Tibial nerve (tissue), 4 donors: ENCODE results near the gene RTP1. TPM values are rescaled to one million over a fixed set of nuclear protein-coding genes. Genes with fewer than 3 reads are reported as not detected.

Source experiments
- DNase-seq, 2 donors: peaks; one replicate each; pipeline ENCODE4 v3.0.0-alpha.2; 2019; ENCODE audit warnings: low spot score in 2 of 2
- H3K27ac ChIP-seq, 4 donors: fragments of 200-600 bp; sonication (generic) in 3 of 4; one replicate each; pipeline ENCODE4 v1.5.1; 2017 to 2019; ENCODE audit warnings: mild to moderate bottlenecking in 1 of 4
- H3K27me3 ChIP-seq, 2 donors: fragments of 200-600 bp; sonication (generic) in 1 of 2; one replicate each; pipeline versions ENCODE4 v1.5.1 to v1.6.0; 2017 to 2019
- H3K36me3 ChIP-seq, 3 donors: fragments of 200-600 bp; sonication (generic); one replicate each; pipeline ENCODE4 v1.5.1; 2018 to 2019
- H3K4me1 ChIP-seq, 4 donors: fragments of 200-600 bp; sonication (generic) in 3 of 4; one replicate each; pipeline ENCODE4 v1.5.1; 2017 to 2019
- H3K4me3 ChIP-seq, 4 donors: fragments of 200-600 bp; sonication (generic) in 3 of 4; one replicate each; pipeline ENCODE4 v1.5.1; 2017 to 2019; ENCODE audit warnings: mild to moderate bottlenecking in 1 of 4, moderate library complexity in 1 of 4
- H3K9me3 ChIP-seq, 4 donors: fragments of 200-600 bp; sonication (generic) in 3 of 4; one replicate each; pipeline ENCODE4 v1.5.1; 2017 to 2019
- CTCF ChIP-seq, 5 experiments: fragments of 200-600 bp in 3 of 5; fragments of 450-650 bp in 2 of 5; sonication (generic) in 3 of 5; IDR thresholded peaks; one replicate each; pipeline ENCODE4 v1.5.1; 2016 to 2019; ENCODE audit warnings: antibody characterized with exemption in 5 of 5, mild to moderate bottlenecking in 3 of 5, moderate library complexity in 2 of 5
- EP300 ChIP-seq, 2 donors: sonication (generic); formaldehyde crosslinking; IDR thresholded peaks; one replicate each; pipeline ENCODE4 v1.6.1; 2017; ENCODE audit warnings: antibody characterized with exemption in 2 of 2, mild to moderate bottlenecking in 1 of 2
- POLR2A ChIP-seq, 2 donors: fragments of 450-650 bp; IDR thresholded peaks; one replicate each; pipeline ENCODE4 v1.6.1; 2017; ENCODE audit warnings: antibody characterized with exemption in 2 of 2, mild to moderate bottlenecking in 2 of 2, moderate library complexity in 2 of 2
- WGBS, 2 donors: methylation state at CpG; one replicate each; pipeline ENCODE4 v1.1.5; 2018; 5-methylcytosine and 5-hydroxymethylcytosine counted together
- total RNA-seq, 4 donors: library from RNA; depleted of rRNA; stranded (reverse); fragments of >200 nt; gene quantifications; one replicate each; pipeline ENCODE4 v1.1.0, GENCODE V29; 2016

RTP1 gene
- total RNA-seq, 4 donors from 2014 or later, result not detected

DNA sequence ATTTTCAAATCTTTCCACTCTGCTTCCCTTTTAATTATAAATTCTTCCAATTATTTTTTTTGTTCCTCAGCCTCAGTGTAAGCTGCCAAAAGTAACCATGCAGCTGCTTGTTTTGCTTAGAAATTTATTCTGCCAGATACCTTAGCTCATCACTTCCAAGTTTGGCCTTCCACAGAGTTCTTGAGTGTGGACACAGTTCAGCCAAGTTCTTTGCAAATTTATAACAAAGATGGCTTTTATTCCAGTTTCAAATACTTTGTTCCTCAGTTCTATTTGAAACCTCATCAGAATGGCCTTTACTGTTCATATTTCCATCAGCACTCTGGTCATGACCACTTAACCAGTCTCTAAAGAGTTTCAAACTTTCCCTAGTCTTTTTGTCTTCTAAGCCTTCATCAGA, 10.3 kb downstream of the RTP1 start:
- no peaks in the 10 kb centered on the region for H3K9me3 ChIP-seq
- DNase-seq, result no peak
- no peaks in the 10 kb centered on the region for H3K36me3 ChIP-seq
- H3K4me1 ChIP-seq, result peaks cover 0 to 38% (median 15%) of the 10 kb centered on the region in 4 donors
- no peak overlapping the region for H3K4me3 ChIP-seq
- TF ChIP-seq CTCF (IDR thresholded peaks at IDR 0.05) (no peak), POLR2A (IDR thresholded peaks at IDR 0.05) (no peak), EP300 (IDR thresholded peaks at IDR 0.05) (no peak)
- H3K27ac ChIP-seq, result peak overlapping the region in 1 of 4 donors; percentile 20
- no peaks in the 10 kb centered on the region for H3K27me3 ChIP-seq

- DNase-seq, result no peak
- Histone ChIP-seq H3K4me1 (peaks cover 0 to 44% (median 15%) of the 10 kb centered on the region in 4 donors), H3K27ac (peak overlapping the region in 1 of 4 donors; percentile 20), H3K36me3 (no peaks in the 10 kb centered on the region), H3K27me3 (no peaks in the 10 kb centered on the region), H3K9me3 (no peaks in the 10 kb centered on the region), H3K4me3 (no peak overlapping the region)
- 66 to 67% methylated on average over 1 of the region's 1 CpG for WGBS, 2 donors
- no peak for TF ChIP-seq POLR2A (IDR thresholded peaks at IDR 0.05)
- no peak for TF ChIP-seq EP300 (IDR thresholded peaks at IDR 0.05)
- TF ChIP-seq CTCF (IDR thresholded peaks at IDR 0.05), result no peak
Observed at GRCh38 chr3:187208159-187208558, 10.9 kb downstream of the RTP1 start.

DNA sequence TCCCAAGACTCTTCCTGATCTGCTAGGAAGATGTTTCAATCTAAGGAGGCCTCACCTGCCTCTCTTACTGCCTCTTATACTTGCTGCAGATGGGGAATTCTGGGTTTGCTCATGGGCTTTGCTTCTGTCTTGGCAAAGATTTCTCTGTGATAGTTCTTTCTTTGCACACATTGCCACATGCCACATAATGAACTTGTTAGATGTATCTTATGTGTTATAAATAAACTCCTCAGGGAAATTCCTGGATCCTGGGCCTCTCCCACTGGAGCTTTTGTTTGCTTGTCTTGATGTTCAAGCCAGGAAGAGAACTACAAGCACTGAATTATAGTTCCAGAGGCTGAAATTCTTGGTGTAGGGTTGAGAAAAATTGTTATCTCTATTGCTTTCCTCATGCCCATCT, 12.2 kb downstream of the RTP1 start:
- peaks cover 0 to 44% (median 15%) of the 10 kb centered on the region in 4 donors for H3K4me1 ChIP-seq
- DNase-seq, result no peak
- H3K4me3 ChIP-seq, result no peak overlapping the region
- H3K27me3 ChIP-seq, result no peaks in the 10 kb centered on the region
- no peak overlapping the region for H3K27ac ChIP-seq
- H3K36me3 ChIP-seq, result no peaks in the 10 kb centered on the region
- H3K9me3 ChIP-seq, result no peaks in the 10 kb centered on the region
- TF ChIP-seq CTCF (IDR thresholded peaks at IDR 0.05) (no peak), POLR2A (IDR thresholded peaks at IDR 0.05) (no peak), EP300 (IDR thresholded peaks at IDR 0.05) (no peak)

DNA sequence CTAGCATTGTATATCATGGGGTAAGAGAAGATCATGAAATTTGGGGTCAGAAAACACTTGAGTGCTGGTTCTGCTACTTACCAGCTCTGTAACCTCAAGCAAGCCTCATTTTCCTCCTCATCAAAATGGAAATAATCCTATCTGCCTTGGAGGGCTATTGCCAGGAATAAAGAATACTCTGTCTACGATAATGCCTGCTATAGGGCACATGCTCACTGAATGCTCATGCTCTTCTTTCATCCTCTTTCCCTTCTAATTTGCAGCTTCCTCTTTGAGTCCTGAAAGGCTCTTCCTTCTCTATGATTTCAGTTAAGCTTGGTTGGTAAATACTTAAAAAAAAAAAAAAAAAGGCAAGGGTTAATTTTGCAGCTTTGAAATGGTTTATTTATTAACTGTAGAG, 12.8 kb downstream of the RTP1 start:
- WGBS, 2 donors, result 27 to 50% methylated on average over 1 of the region's 1 CpG
- DNase-seq, result no peak
- H3K27ac ChIP-seq, result no peak overlapping the region
- no peaks in the 10 kb centered on the region for H3K27me3 ChIP-seq
- H3K36me3 ChIP-seq, result no peaks in the 10 kb centered on the region
- TF ChIP-seq POLR2A (IDR thresholded peaks at IDR 0.05) (no peak), EP300 (IDR thresholded peaks at IDR 0.05) (no peak), CTCF (IDR thresholded peaks at IDR 0.05) (no peak)
- H3K9me3 ChIP-seq, result no peaks in the 10 kb centered on the region
- no peak overlapping the region for H3K4me3 ChIP-seq
- peaks cover 0 to 44% (median 15%) of the 10 kb centered on the region in 4 donors for H3K4me1 ChIP-seq

GRCh38 chr3:187210545-187211327, 13.4 kb downstream of the RTP1 start:
- H3K36me3 ChIP-seq, result no peaks in the 10 kb centered on the region
- no peak for DNase-seq
- H3K27me3 ChIP-seq, result no peaks in the 10 kb centered on the region
- WGBS, 2 donors, result 66 to 69% methylated on average over 6 of the region's 6 CpGs
- no peaks in the 10 kb centered on the region for H3K9me3 ChIP-seq
- no peak overlapping the region for H3K27ac ChIP-seq
- no peak overlapping the region for H3K4me3 ChIP-seq
- peaks cover 0 to 44% (median 15%) of the 10 kb centered on the region in 4 donors for H3K4me1 ChIP-seq
- no peak for TF ChIP-seq CTCF (IDR thresholded peaks at IDR 0.05)
- no peak for TF ChIP-seq EP300 (IDR thresholded peaks at IDR 0.05)
- TF ChIP-seq POLR2A (IDR thresholded peaks at IDR 0.05), result no peak
